Measurements from ENCODE around the gene TCP11L2. TPM values are rescaled to one million over a fixed set of nuclear protein-coding genes. Genes with fewer than 3 reads are reported as not detected.

The TCP11L2 gene
- total and polyA plus RNA-seq, 9 of the 15 experiments (the other 6 are each of a cell fraction or from before 2014, with no cell fraction given): 0.39 to 4.5 (median 1.3) TPM

GRCh38 chr12:106269150-106269771, 33.3 kb upstream of the TCP11L2 start:
- no peaks in the 10 kb centered on the region for H3K36me3 ChIP-seq (ENCODE audit: control insufficient read depth, insufficient read depth, low read length)
- FAIRE-seq (peak; percentile 84), DNase-seq (ENCODE audit: extremely low read depth in 1 of 4, low spot score in 3 of 4) (peak in 2 of 4 experiments; percentile 55 to 57), ATAC-seq (peak; percentile 92)
- no peaks in the 10 kb centered on the region for H3K9me1 ChIP-seq (ENCODE audit: control insufficient read depth, insufficient read depth, low read length)
- no peaks in the 10 kb centered on the region for H3K79me2 ChIP-seq (ENCODE audit: control insufficient read depth, insufficient read depth, low read length)
- 2% methylated on average over 7 of the region's 7 CpGs for WGBS (ENCODE audit: insufficient coverage, low coverage, missing lambda C conversion rate)
- H3K27me3 ChIP-seq (ENCODE audit: control insufficient read depth in 2 of 2, insufficient read depth in 2 of 2, low read length in 2 of 2): peaks cover 0 to 5% of the 10 kb centered on the region in 2 experiments; a peak in 3 of 5 replicates
- ChIA-PET CTCF (ENCODE audit: low intra/inter-chr PET ratio) (no interaction called here), POLR2A (interaction anchor here (1.2 to 2.0 kb wide), 2 partner anchors 9 to 15 kb away, joined by 3 to 6 read pairs; no protein-coding TSS in a partner anchor)
- in situ Hi-C loops (cut with MboI): no loop called here
- intact Hi-C loops (cut with micrococcal nuclease): no loop called here
- peak overlapping the region; percentile 49 for H3K4me2 ChIP-seq (ENCODE audit: insufficient read depth, low read length)
- no peak overlapping the region for H2AFZ ChIP-seq (ENCODE audit: low read depth, low read length)
- peaks cover 7% of the 10 kb centered on the region for H4K20me1 ChIP-seq (replicated peaks; ENCODE audit: control insufficient read depth, insufficient read depth, low read length)
- H3K27ac ChIP-seq (ENCODE audit: extremely low read depth, low read depth, low read length): no peak overlapping the region
- H3K9me3 ChIP-seq (replicated peaks; ENCODE audit: control insufficient read depth, insufficient read depth, low read depth, low read length): no peaks in the 10 kb centered on the region
- no peak overlapping the region for H3K9ac ChIP-seq (ENCODE audit: insufficient read depth in 1 of 2, low read depth in 2 of 2, low read length in 2 of 2)
- H3K4me1 ChIP-seq (replicated peaks in 1 of 2; ENCODE audit: control insufficient read depth in 2 of 2, insufficient read depth in 2 of 2, low read length in 2 of 2): peaks cover 0 to 20% of the 10 kb centered on the region in 2 experiments; a peak in 3 of 5 replicates
- BruUV-seq (replicated peaks): no TSS peak
- no peak overlapping the region for H3K4me3 ChIP-seq
- TF ChIP-seq TCF3 (CRISPR knock-in tag; IDR thresholded peaks at IDR 0.05): peak; percentile 35
- TF ChIP-seq NFE2L1 (tag; IDR thresholded peaks at IDR 0.05; ENCODE audit: borderline replicate concordance, low read depth): peak; percentile 46; the same call in 1 of the 2 replicates
- peak; percentile 85 for TF ChIP-seq ZNF316 (IDR thresholded peaks at IDR 0.05)
- TF ChIP-seq SNAPC5 (CRISPR knock-in tag; IDR thresholded peaks at IDR 0.05): no peak
- peak; percentile 17; the same call in 1 of the 2 replicates for TF ChIP-seq TEAD4 (IDR thresholded peaks at IDR 0.05; ENCODE audit: low read length)
- no peak for TF ChIP-seq TEAD4 (CRISPR knock-in tag; IDR thresholded peaks at IDR 0.05; ENCODE audit: borderline replicate concordance)
- TF ChIP-seq DPF2 (IDR thresholded peaks at IDR 0.05): peak; percentile 73; the same call in 1 of the 2 replicates
- TF ChIP-seq SRSF7 (optimal IDR thresholded peaks at IDR 0.05; ENCODE audit: low read depth, low read length): no peak
- TF ChIP-seq C11orf30 (IDR thresholded peaks at IDR 0.05; ENCODE audit: low read depth): peak; percentile 91
- TF ChIP-seq HMBOX1 (IDR thresholded peaks at IDR 0.05): peak; percentile 99
- 0 out of 2 replicates have a peak, but pooled peaks have one; percentile 13 for TF ChIP-seq ZKSCAN1 (IDR thresholded peaks at IDR 0.05; ENCODE audit: low read depth, low read length)
- peak; percentile 25; the same call in 1 of the 2 replicates for TF ChIP-seq TAL1 (IDR thresholded peaks at IDR 0.05)
- no peak for TF ChIP-seq ETV5 (CRISPR knock-in tag; IDR thresholded peaks at IDR 0.05; ENCODE audit: low read depth)
- TF ChIP-seq RCOR1 (IDR thresholded peaks at IDR 0.05; ENCODE audit: borderline replicate concordance in 1 of 2, low read depth in 2 of 2, low read length in 2 of 2): peak in 1 of 2 experiments; percentile 69; a peak in 2 of 4 replicates
- peak; percentile 32 for TF ChIP-seq NCOR1 (IDR thresholded peaks at IDR 0.05)
- peak; percentile 73 for TF ChIP-seq ARID1B (IDR thresholded peaks at IDR 0.05)
- TF ChIP-seq NFE2 (IDR thresholded peaks at IDR 0.05; ENCODE audit: low read depth): peak; percentile 93
- no peak for TF ChIP-seq ZBED1 (IDR thresholded peaks at IDR 0.05)
